ENCODE data around the gene POGZ.

DNA sequence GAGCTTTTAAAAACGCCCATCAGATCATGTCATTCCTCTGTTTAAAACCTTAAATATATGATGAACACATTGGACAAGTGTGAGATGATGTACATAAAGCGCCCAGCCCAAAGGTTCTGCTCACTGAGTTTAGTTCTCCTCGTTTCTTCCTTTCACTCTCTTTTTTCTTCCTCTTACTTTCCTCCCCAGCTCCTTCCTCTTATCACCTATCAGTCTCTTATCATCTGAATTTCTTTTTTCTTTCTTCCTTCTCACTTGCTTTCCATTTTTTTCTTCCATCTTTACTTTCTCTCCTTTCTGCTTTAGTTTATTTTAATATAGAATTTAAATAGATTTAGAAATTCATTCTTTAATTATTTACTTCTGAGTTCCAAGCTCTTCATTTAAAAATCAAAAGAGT lies 17.8 kb upstream of the POGZ start:
- TF ChIP-seq, protein P1, sequence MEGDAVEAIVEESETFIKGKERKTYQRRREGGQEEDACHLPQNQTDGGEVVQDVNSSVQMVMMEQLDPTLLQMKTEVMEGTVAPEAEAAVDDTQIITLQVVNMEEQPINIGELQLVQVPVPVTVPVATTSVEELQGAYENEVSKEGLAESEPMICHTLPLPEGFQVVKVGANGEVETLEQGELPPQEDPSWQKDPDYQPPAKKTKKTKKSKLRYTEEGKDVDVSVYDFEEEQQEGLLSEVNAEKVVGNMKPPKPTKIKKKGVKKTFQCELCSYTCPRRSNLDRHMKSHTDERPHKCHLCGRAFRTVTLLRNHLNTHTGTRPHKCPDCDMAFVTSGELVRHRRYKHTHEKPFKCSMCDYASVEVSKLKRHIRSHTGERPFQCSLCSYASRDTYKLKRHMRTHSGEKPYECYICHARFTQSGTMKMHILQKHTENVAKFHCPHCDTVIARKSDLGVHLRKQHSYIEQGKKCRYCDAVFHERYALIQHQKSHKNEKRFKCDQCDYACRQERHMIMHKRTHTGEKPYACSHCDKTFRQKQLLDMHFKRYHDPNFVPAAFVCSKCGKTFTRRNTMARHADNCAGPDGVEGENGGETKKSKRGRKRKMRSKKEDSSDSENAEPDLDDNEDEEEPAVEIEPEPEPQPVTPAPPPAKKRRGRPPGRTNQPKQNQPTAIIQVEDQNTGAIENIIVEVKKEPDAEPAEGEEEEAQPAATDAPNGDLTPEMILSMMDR (IDR thresholded peaks at IDR 0.05; ENCODE audit: insufficient read depth, low read length): no peak
- no peak for TF ChIP-seq POLR2AphosphoS5 (IDR thresholded peaks at IDR 0.05; ENCODE audit: low read depth)
